Coronary artery (tissue), 2 donors: ENCODE data around the gene TRABD2B.

Experiments used
- DNase-seq: peaks from one replicate; pipeline ENCODE4 v3.0.0-alpha.2; 2017; ENCODE audit warnings: low spot score
- H3K27ac ChIP-seq, 2 donors: fragments of 200-600 bp; sonication (generic); one replicate each; pipeline ENCODE4 v1.5.1; 2016 to 2019
- H3K4me3 ChIP-seq: fragments of 200-600 bp; sonication (generic); 2 replicates; pipeline ENCODE4 v1.5.1; 2016; ENCODE audit warnings: mild to moderate bottlenecking, moderate library complexity
- CTCF ChIP-seq: fragments of 200-600 bp; sonication (generic); IDR thresholded peaks from one replicate; pipeline ENCODE4 v1.5.1; 2019; ENCODE audit warnings: antibody characterized with exemption

Gene TRABD2B

GRCh38 chr1:47894410-47895278, 102.5 kb downstream of the TRABD2B start:
- DNase-seq: peak; percentile 84
- no peak for TF ChIP-seq CTCF
- peak overlapping the region; percentile 27 to 67 for H3K27ac ChIP-seq
- H3K4me3 ChIP-seq: no peak overlapping the region

GRCh38 chr1:47893412-47893811, 103.8 kb downstream of the TRABD2B start:
- no peak overlapping the region for H3K4me3 ChIP-seq
- no peak overlapping the region for H3K27ac ChIP-seq
- no peak for TF ChIP-seq CTCF
- DNase-seq: no peak

- Histone ChIP-seq H3K27ac (no peak overlapping the region), H3K4me3 (no peak overlapping the region)
- no peak for DNase-seq
- no peak for TF ChIP-seq CTCF
Observed at GRCh38 chr1:47890779-47891178, 106.4 kb downstream of the TRABD2B start.

GRCh38 chr1:47888294-47888629, 108.9 kb downstream of the TRABD2B start:
- DNase-seq: no peak
- no peak for TF ChIP-seq CTCF
- no peak overlapping the region for H3K4me3 ChIP-seq
- H3K27ac ChIP-seq: no peak overlapping the region

- no peak for TF ChIP-seq CTCF
- DNase-seq: no peak
- H3K4me3 ChIP-seq: no peak overlapping the region
- H3K27ac ChIP-seq: no peak overlapping the region
Observed at GRCh38 chr1:47887475-47888293, 109.5 kb downstream of the TRABD2B start.

- H3K27ac ChIP-seq: no peak overlapping the region
- no peak for TF ChIP-seq CTCF
- no peak overlapping the region for H3K4me3 ChIP-seq
- no peak for DNase-seq
Observed at GRCh38 chr1:47887060-47887459, 110.1 kb downstream of the TRABD2B start.
